Measurements from ENCODE around the gene AMOTL1. TPM values are rescaled to one million over a fixed set of nuclear protein-coding genes. Genes with fewer than 3 reads are reported as not detected.

Gene AMOTL1
- total and polyA plus RNA-seq, 2 donors (not counting 3 experiments of a cell fraction or from before 2014, with no cell fraction given), result 12.5 to 37.8 TPM

- Histone ChIP-seq H3K79me2 (ENCODE audit: control insufficient read depth, insufficient read depth, low read length) (peaks cover 2% of the 10 kb centered on the region), H3K27me3 (ENCODE audit: control insufficient read depth in 2 of 2, insufficient read depth in 2 of 2, low read length in 2 of 2) (no peaks in the 10 kb centered on the region), H3K9me1 (replicated peaks; ENCODE audit: control insufficient read depth, extremely low read depth, insufficient read depth, low read length) (no peaks in the 10 kb centered on the region), H2AFZ (ENCODE audit: low read depth, low read length) (no peak overlapping the region), H3K4me3 (replicated peaks in 1 of 3; ENCODE audit: insufficient read depth in 1 of 3, low read depth in 1 of 3, low read length in 3 of 3) (no peak overlapping the region), H3K9ac (replicated peaks; ENCODE audit: extremely low read depth, insufficient read depth, low read length) (no peak overlapping the region), H3K27ac (ENCODE audit: insufficient read depth, low read depth, low read length) (no peak overlapping the region), H3K4me1 (ENCODE audit: control insufficient read depth, extremely low read depth, insufficient read depth, low read length) (no peaks in the 10 kb centered on the region), H3K4me2 (ENCODE audit: insufficient read depth, low read length) (no peak overlapping the region), H4K20me1 (replicated peaks; ENCODE audit: control insufficient read depth, extremely low read depth, insufficient read depth, low read length) (no peaks in the 10 kb centered on the region), H3K9me3 (replicated peaks; ENCODE audit: control insufficient read depth, insufficient read depth, low read length) (no peaks in the 10 kb centered on the region), H3K36me3 (ENCODE audit: control insufficient read depth in 2 of 2, extremely low read depth in 1 of 2, insufficient read depth in 2 of 2, low read length in 2 of 2) (peaks cover 3 to 19% of the 10 kb centered on the region in 2 experiments)
- intact Hi-C loops (cut with micrococcal nuclease) (no loop called here), dilution Hi-C loops (cut with MboI; ENCODE audit: extremely low pct_ligation_motif_present, low sequenced_read_pairs) (no loop called here)
- CTCF ChIA-PET, result interaction anchor here (1.1 to 1.8 kb wide), 2 partner anchors 9 to 17 kb away, joined by 4 read pairs; no protein-coding TSS in a partner anchor
- no TSS peak for BruUV-seq (replicated peaks)
- no peak for FAIRE-seq
- no peak for DNase-seq (ENCODE audit: low read depth, low spot score)
- TF ChIP-seq POLR2AphosphoS5 (IDR thresholded peaks at IDR 0.05; ENCODE audit: insufficient read depth, low read depth, low read length) (no peak), FOS (IDR thresholded peaks at IDR 0.05; ENCODE audit: borderline replicate concordance, insufficient read depth, low read length) (no peak), POLR2A (IDR thresholded peaks at IDR 0.05; ENCODE audit: low read depth, low read length) (no peak), EZH2 (IDR thresholded peaks at IDR 0.05; ENCODE audit: borderline replicate concordance, low read depth, low read length, severe bottlenecking) (no peak), GATA2 (IDR thresholded peaks at IDR 0.05; ENCODE audit: insufficient read depth, insufficient read length, low read depth, low read length) (no peak), CTCF (IDR thresholded peaks at IDR 0.05; ENCODE audit: extremely low read depth in 1 of 2, insufficient read depth in 1 of 2, low read depth in 1 of 2, low read length in 2 of 2) (no peak), MAX (IDR thresholded peaks at IDR 0.05; ENCODE audit: insufficient read depth, insufficient read length) (no peak), MYC (IDR thresholded peaks at IDR 0.05; ENCODE audit: low read depth, low read length) (no peak), JUN (IDR thresholded peaks at IDR 0.05; ENCODE audit: borderline replicate concordance, insufficient read depth, insufficient read length, low read depth) (no peak)
- POLR2A ChIA-PET, result no interaction called here
Measured at GRCh38 chr11:94826415-94826814, 58.3 kb downstream of the AMOTL1 start.

All from endothelial cell of umbilical vein (primary cell).